ENCODE measurements around the gene PLEKHM2.
"Not testable (repeated sequence)": the region's sequence is repeated elsewhere in the genome, so short reads cannot be mapped to it uniquely, and the experiment has no call there.

The PLEKHM2 gene

DNA sequence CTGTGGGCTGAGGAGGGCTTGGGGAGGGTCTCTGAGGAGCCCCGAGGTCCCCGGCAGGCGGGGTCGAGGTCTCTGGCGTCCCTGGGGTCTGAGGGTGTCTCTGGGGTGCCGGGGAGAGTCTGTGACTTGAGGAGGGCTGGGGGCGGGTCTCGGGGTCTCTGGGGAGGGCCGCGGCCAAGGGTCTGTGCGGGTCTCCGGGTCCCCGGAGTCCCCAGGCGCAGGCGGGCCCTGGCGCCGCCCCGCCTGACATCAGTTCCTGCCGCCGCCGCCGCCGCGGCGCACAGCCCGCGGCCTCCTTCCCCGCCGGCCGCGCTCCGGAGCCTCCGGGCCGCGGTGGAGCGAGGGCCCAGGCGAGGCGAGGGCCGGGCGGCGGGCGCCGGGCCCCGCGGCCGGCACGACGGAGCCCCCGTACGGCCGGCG lies at the start of gene PLEKHM2:
PLEKHM2 (plus strand) TSS at position 279 of the 420 bp plus-strand sequence. CDS start 239 bp downstream, outside the sequence.
- FAIRE-seq: no peak

- FAIRE-seq: no peak
Measured at GRCh38 chr1:15636436-15636835, 47.7 kb upstream of the PLEKHM2 start.

DNA sequence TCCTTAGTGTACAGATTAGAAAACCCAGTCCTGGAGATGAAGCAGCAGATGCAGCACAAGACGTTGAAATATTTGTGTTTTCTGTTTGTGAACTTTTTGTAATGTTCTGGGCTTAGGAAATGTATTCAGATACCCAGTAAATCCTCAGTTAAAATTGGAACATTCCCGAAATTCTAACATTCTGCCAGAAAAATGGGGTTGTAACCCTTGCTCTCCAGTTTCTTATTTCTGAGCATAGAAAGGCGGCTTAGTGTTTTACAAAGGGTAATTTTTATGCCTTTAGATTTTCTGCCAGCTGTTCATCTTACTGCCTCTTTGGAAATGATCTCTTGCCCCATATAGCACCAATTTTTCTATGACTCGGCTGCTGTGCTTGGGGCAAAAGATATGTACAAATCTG lies 46.3 kb upstream of the PLEKHM2 start:
- no peak for FAIRE-seq

GRCh38 chr1:15639262-15639661 lies 44.9 kb upstream of the PLEKHM2 start:
- no peak for FAIRE-seq

- FAIRE-seq: no peak
Measured at GRCh38 chr1:15639931-15640330, 44.2 kb upstream of the PLEKHM2 start.

GRCh38 chr1:15640667-15641066 lies 43.5 kb upstream of the PLEKHM2 start:
- no peak for FAIRE-seq

GRCh38 chr1:15649937-15650336 lies 34.2 kb upstream of the PLEKHM2 start:
- FAIRE-seq: no peak

DNA sequence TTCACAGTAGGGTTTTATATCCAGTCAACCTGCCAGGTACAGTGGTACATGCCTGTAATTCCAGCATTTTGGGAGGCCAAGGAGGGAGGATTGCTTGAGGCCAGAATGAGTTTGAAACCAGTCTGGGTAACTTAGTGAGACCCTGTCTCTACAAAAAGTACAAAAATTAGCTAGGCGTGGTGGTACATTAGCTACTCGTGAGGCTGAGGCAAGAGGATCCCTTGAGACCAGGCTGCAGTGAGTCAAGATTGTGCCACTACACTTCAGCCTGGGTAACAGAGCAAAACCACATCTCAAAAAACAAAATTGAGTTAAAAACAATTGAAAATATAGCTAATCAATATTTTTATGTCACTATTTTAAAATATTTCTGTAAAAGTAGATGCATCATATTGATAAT lies 33.7 kb upstream of the PLEKHM2 start:
- FAIRE-seq: no peak

DNA sequence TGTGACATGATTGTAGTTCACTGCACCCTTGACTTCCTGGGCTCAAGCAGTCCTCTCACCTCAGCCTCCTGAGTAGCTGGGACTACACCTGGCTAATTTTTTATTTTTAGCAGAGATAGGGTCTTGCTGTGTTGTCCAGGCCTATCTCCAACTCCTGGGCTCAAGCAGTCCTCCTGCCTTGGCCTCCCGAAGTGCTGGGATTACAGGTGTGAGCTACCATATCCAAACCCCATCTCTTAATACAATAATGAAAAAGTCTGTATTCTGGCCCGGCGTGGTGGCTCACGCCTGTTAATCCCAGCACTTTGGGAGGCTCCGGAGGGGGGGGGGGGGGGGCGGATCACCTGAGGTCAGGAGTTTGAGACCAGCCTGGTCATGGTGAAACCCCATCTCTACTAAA lies 32.0 kb upstream of the PLEKHM2 start:
- FAIRE-seq: not testable (repeated sequence)

- FAIRE-seq: no peak
Measured at GRCh38 chr1:15654091-15654690, 29.9 kb upstream of the PLEKHM2 start.

- FAIRE-seq: no peak
Measured at GRCh38 chr1:15656464-15656863, 27.7 kb upstream of the PLEKHM2 start.

DNA sequence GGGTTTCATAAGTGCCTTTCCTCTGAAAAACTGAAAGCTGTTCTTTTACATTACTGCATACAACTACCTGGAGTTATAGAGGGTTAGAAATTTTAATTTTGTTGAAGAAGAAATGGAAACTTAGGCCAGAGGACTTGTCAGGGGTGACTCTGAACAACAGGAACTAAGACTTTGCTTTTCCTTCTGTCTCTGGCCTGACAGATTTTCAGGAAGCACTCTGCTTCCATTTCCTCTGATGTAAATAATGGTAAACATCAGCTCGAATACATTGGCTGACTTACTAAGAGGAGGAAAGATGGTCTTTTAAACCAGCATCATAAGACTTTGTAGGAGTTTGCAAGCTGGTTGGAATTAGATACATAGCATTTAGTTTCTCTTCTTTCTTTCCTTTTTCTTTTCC lies 27.1 kb upstream of the PLEKHM2 start:
- FAIRE-seq: no peak

GRCh38 chr1:15660151-15660550 lies 24.0 kb upstream of the PLEKHM2 start:
- FAIRE-seq: no peak

- FAIRE-seq: no peak
Measured at GRCh38 chr1:15662477-15662876, 21.6 kb upstream of the PLEKHM2 start.

DNA sequence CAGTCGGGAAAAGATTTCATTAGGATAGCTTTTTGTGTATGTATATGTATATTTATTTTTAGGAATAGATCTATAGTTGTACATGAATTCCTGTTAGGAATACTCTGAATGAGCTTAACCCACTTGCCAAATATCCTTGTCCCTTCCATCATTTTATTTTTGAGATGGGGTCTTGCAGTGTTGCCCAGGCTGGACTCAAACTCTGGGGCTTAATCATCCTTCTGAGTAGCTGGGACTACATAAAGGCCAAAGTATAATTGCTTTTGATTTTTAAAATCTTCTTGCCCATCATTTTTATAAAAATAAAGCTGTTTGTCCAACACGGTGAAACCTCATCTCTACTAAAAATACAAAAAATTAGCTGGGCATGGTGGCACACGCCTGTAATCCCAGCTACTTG lies 20.2 kb upstream of the PLEKHM2 start:
- FAIRE-seq: no peak

- no peak for FAIRE-seq
Measured at GRCh38 chr1:15667362-15667761, 16.8 kb upstream of the PLEKHM2 start.

- no peak for FAIRE-seq
Measured at GRCh38 chr1:15668089-15668754, 15.9 kb upstream of the PLEKHM2 start.

- FAIRE-seq: no peak
Measured at GRCh38 chr1:15669074-15669473, 15.0 kb upstream of the PLEKHM2 start.

GRCh38 chr1:15669864-15670263 lies 14.3 kb upstream of the PLEKHM2 start:
- FAIRE-seq: no peak

- no peak for FAIRE-seq
Measured at GRCh38 chr1:15671430-15671829, 12.7 kb upstream of the PLEKHM2 start.

- FAIRE-seq: no peak
Measured at GRCh38 chr1:15674386-15675159, 9.5 kb upstream of the PLEKHM2 start.

- no peak for FAIRE-seq
Measured at GRCh38 chr1:15676010-15676409, 8.1 kb upstream of the PLEKHM2 start.

DNA sequence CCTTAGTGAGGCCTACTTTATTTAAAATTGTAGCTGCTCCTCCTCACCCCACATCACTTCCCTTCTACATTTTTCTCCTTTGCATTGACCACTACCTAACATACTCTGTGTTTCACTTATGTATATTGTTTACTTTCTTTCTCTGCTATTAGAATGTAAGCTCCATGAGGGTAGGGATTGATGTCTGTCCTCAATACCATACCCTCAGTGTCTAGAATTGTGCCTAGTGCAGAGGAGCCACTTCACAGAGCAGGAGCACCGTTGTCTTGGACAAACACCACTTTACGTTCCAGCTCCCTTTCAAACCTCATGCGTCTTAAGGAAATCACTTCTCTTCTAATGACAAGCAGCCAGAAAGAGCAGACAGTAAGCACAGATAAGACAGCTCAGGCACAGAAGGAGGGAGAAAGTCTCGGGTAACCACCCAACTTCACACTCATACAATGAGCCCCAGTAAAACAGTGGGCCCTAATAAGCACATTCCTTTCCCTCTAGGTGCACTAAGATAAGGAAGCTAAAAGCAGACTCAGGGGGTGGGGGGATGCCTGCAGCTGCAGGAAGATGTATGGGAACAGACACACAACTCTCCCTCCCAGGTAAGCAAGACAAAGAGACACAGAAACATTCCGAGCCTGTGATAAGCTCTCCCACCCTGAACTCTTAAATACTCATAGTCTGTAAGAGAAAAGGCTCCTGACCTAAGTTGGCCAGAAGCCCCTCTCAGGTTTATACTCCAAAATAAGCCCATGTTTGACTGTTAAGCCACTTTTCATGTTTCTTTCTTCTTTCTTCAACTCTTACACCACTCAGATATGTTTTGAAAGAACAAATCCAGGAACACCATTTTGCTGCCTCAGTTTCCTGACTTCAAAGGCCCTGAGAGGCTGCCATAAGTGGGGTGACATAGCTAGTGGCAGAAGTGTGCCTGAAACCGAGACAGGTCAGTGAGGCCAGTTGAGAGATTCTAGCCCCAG lies 7.1 kb upstream of the PLEKHM2 start:
- no peak for FAIRE-seq

Measured in colon (tissue), 2 donors.